KMS-11 (cell line): ENCODE data around the gene ARL15.

ENCODE experiments used
- H2AFZ ChIP-seq: fragments of 200-600 bp; sonication (generic); 2 replicates; pipeline ENCODE4 v1.6.1; 2016; ENCODE audit warnings: antibody characterized with exemption, mixed run types, low read depth
- H3K27ac ChIP-seq: fragments of 200-600 bp; sonication (generic); 2 replicates; pipeline ENCODE4 v1.6.1; 2016; ENCODE audit warnings: mild to moderate bottlenecking, mixed run types
- H3K27me3 ChIP-seq: fragments of 200-600 bp; sonication (generic); 2 replicates; pipeline ENCODE4 v1.6.1; 2017; ENCODE audit warnings: mild to moderate bottlenecking, low read depth, mixed run types, moderate library complexity; ENCODE audit not compliant: insufficient read depth
- H3K36me3 ChIP-seq: fragments of 200-600 bp; sonication (generic); 2 replicates; pipeline ENCODE4 v1.6.1; 2017; ENCODE audit warnings: mild to moderate bottlenecking, mixed run types; ENCODE audit not compliant: insufficient read depth
- H3K4me1 ChIP-seq: fragments of 200-600 bp; sonication (generic); 2 replicates; pipeline ENCODE4 v1.6.1; 2016; ENCODE audit warnings: mild to moderate bottlenecking, low read depth, mixed run types; ENCODE audit not compliant: poor library complexity, severe bottlenecking
- H3K4me2 ChIP-seq: fragments of 200-600 bp; sonication (generic); 2 replicates; pipeline ENCODE4 v1.7.0; 2016; ENCODE audit warnings: mild to moderate bottlenecking, mixed run types
- H3K4me3 ChIP-seq: fragments of 200-600 bp; sonication (generic); IDR thresholded peaks from 2 replicates; pipeline ENCODE4 v1.6.1; 2017; ENCODE audit warnings: low read depth, low read length, mixed read lengths; ENCODE audit not compliant: insufficient read depth
- H3K79me2 ChIP-seq: fragments of 200-600 bp; sonication (generic); 2 replicates; pipeline ENCODE4 v1.6.1; 2016; ENCODE audit warnings: low read depth, mixed run types; ENCODE audit not compliant: insufficient read depth
- H3K9ac ChIP-seq: fragments of 200-600 bp; sonication (generic); 2 replicates; pipeline ENCODE4 v1.6.1; 2016; ENCODE audit warnings: mild to moderate bottlenecking, mixed run types
- H4K20me1 ChIP-seq: fragments of 200-600 bp; sonication (generic); 2 replicates; pipeline ENCODE4 v1.6.1; 2016; ENCODE audit warnings: mild to moderate bottlenecking, mixed run types; ENCODE audit not compliant: insufficient read depth
- TF ChIP-seq, protein P1 (sequence below): fragments of 200-600 bp; sonication (generic); conservative IDR thresholded peaks from 2 replicates; pipeline ENCODE4 v1.6.1; 2017; ENCODE audit warnings: low read depth, mild to moderate bottlenecking, antibody characterized with exemption, low read length, moderate library complexity, mixed read lengths

The ARL15 gene

DNA sequence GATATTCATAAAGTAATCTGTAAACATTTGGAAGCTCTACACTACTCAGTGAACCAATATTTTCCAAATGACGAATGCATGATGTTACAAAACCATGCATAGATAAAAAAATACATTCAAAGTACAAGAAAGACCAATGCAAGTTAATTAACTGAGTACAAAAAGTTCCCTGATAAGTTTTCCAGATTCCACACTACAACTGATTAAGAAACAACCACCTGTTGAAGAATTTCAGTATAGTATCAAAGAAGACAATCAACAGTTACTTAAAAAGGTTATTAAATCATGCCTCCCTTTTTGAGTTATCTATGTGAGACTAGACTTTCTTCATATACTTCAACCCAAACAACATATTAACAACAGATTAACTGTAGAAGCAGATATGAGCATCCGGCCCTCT, 192.4 kb downstream of the ARL15 start:
- Histone ChIP-seq H3K27ac (no peak overlapping the region), H3K9ac (no peak overlapping the region), H3K4me3 (no peak overlapping the region), H3K4me2 (no peak overlapping the region), H2AFZ (no peak overlapping the region), H3K4me1 (no peaks in the 10 kb centered on the region), H3K36me3 (no peaks in the 10 kb centered on the region), H4K20me1 (no peaks in the 10 kb centered on the region), H3K79me2 (no peaks in the 10 kb centered on the region), H3K27me3 (no peaks in the 10 kb centered on the region)
- TF ChIP-seq, protein P1, sequence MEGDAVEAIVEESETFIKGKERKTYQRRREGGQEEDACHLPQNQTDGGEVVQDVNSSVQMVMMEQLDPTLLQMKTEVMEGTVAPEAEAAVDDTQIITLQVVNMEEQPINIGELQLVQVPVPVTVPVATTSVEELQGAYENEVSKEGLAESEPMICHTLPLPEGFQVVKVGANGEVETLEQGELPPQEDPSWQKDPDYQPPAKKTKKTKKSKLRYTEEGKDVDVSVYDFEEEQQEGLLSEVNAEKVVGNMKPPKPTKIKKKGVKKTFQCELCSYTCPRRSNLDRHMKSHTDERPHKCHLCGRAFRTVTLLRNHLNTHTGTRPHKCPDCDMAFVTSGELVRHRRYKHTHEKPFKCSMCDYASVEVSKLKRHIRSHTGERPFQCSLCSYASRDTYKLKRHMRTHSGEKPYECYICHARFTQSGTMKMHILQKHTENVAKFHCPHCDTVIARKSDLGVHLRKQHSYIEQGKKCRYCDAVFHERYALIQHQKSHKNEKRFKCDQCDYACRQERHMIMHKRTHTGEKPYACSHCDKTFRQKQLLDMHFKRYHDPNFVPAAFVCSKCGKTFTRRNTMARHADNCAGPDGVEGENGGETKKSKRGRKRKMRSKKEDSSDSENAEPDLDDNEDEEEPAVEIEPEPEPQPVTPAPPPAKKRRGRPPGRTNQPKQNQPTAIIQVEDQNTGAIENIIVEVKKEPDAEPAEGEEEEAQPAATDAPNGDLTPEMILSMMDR, result no peak

DNA sequence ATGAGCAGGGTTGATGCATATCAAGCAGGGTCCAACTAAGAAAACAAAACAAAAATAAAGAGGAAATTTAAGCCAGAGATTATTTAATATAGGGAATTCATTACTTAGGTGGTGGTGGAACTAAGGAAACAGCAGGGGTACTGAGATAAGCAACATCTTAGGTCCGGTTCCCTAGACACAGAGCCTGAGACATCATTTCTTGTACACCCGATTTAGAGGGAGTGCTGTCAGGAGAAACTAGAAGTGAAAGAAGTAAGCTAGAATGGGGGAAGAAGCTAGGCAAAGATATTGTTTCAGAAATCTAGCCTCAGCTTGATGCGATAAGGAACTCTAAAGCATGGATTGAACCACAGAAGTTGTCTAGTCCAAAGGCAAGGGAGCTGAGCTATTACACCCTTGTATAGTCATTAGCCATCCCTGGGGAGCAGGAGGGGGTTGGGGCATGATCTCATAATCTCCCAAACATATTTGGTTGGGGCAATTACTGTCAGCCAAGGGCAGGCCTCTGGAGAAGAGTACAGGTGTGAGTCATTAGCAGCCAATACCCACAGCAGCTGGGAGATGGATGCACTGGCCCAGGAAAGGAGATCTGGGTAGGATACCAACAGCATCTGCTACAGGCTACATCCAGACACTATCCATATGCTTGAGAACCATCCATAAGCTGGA, 194.5 kb downstream of the ARL15 start:
- H3K36me3 ChIP-seq, result no peaks in the 10 kb centered on the region
- H3K27ac ChIP-seq, result no peak overlapping the region
- no peak overlapping the region for H3K4me2 ChIP-seq
- no peak overlapping the region for H2AFZ ChIP-seq
- no peak overlapping the region for H3K4me3 ChIP-seq
- TF ChIP-seq, protein P1, result no peak
- no peak overlapping the region for H3K9ac ChIP-seq
- no peaks in the 10 kb centered on the region for H3K27me3 ChIP-seq
- no peaks in the 10 kb centered on the region for H3K79me2 ChIP-seq
- no peaks in the 10 kb centered on the region for H3K4me1 ChIP-seq
- no peaks in the 10 kb centered on the region for H4K20me1 ChIP-seq

DNA sequence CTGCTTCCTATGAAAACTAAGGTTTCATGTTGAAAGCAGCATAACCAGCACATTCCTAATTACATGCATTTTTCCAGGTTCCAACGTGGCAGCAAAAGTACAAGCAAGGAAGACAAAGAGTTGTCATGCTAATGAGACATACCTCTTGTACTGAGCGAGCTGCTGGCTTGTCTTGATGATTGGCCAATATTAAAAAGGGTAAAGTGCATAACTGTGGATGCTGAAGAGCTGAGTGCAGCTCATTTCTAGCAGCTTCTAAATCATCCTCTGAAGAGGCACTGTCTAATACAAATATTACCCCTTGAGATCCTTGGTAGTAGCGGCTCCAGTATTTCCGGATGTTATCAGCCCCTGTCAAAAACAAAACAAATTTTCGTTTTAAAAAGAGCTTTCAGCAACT, 197.3 kb downstream of the ARL15 start:
- Histone ChIP-seq H3K36me3 (no peaks in the 10 kb centered on the region), H2AFZ (no peak overlapping the region), H3K9ac (no peak overlapping the region), H3K79me2 (no peaks in the 10 kb centered on the region), H3K27ac (no peak overlapping the region), H3K27me3 (no peaks in the 10 kb centered on the region), H3K4me1 (no peaks in the 10 kb centered on the region), H4K20me1 (no peaks in the 10 kb centered on the region), H3K4me3 (no peak overlapping the region), H3K4me2 (no peak overlapping the region)
- TF ChIP-seq, protein P1, result no peak

DNA sequence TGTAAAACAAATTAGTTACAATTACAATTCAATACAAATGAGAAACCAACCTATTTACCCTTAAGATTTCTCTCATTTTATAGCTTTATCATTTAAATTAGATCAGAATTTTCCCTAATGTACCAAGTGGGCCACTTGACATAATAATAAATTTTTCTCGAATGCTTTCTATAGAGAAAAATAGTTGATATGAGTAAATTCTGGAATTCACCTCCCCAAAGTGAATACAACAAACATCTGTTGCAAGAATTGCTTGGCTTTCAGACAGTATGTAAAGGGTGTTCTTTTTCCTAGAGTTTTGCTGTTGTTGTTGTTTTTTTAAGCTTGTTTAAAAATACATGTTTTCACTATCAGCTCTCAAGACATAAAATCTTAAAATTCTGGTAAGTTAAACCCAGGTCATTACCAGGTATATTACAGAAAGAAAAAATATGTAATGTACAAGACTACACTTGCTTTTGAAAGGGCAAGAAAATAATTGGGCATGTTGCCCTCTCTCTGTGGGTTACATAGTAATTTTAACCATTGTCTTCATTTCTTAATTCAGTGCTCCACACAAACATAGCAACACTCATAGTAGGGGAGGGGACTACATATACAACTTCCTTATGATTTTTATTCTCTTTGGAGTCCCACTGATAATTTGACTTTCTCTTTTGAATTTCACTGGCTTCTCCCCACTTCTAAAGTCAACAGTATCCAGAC, 200.6 kb downstream of the ARL15 start:
- H4K20me1 ChIP-seq, result no peaks in the 10 kb centered on the region
- no peaks in the 10 kb centered on the region for H3K4me1 ChIP-seq
- H3K27ac ChIP-seq, result no peak overlapping the region
- H3K4me3 ChIP-seq, result no peak overlapping the region
- H3K79me2 ChIP-seq, result no peaks in the 10 kb centered on the region
- no peak overlapping the region for H3K4me2 ChIP-seq
- no peak overlapping the region for H2AFZ ChIP-seq
- no peaks in the 10 kb centered on the region for H3K27me3 ChIP-seq
- H3K36me3 ChIP-seq, result no peaks in the 10 kb centered on the region
- no peak overlapping the region for H3K9ac ChIP-seq
- TF ChIP-seq, protein P1, result no peak
